Activated naive CD8-positive, alpha-beta T cell treated with anti-CD3 and anti-CD28 coated beads, Interleukin-2, amount 50 U/mL, for 16 hours (primary cell): ENCODE data around the gene EP400.

Experiments
- DNase-seq: peaks from one replicate; pipeline ENCODE4 v3.0.0-alpha.2; 2020; ENCODE audit warnings: low read depth, low spot score

The EP400 gene

DNA sequence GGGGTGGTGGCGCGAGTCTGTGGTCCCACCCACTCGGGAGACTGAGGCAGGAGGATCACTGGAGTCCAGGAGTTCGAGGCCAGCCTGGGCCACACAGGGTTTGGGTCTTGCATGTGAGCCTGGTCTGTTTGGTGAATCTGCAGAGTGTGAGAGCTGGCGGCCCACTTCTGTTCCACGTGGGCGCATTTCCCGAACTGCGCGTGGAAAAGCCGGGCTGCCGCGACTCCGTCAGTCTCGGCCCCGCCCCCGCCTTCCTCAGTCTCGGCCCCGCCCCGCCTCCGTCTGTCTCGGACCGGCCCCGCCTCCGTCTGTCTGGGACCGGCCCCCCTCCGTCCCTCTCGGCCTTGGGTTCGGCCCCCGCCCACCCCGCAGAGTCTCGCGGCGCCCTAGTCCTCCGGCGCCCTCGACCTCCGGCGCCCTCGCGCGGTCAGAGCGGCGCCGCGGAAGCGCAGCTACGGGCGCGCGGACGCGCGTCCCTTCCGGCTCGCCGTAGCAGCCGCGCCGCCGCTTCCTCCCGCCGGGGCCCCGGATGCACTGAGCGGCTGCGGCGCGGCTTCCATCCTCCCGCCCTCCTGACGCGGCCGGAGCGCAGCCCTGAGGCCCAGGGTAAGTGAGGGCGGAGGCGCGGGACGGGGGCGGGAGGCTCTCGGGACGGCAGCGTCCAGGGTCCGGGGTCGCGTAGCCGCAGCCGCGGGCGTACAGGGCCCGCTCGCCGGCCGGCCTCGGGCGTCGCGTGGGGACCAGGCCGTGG lies at the start of gene EP400:
Gene EP400, plus strand, starts transcription at position 512 of the 751 bp plus-strand sequence. CDS start 10,678 bp downstream, outside the sequence.
- DNase-seq, result peak; percentile 88

- DNase-seq, result no peak
Observed at GRCh38 chr12:131900397-131900796, 49.3 kb upstream of the EP400 start.

- no peak for DNase-seq
Observed at GRCh38 chr12:131901431-131902331, 48.1 kb upstream of the EP400 start.

DNA sequence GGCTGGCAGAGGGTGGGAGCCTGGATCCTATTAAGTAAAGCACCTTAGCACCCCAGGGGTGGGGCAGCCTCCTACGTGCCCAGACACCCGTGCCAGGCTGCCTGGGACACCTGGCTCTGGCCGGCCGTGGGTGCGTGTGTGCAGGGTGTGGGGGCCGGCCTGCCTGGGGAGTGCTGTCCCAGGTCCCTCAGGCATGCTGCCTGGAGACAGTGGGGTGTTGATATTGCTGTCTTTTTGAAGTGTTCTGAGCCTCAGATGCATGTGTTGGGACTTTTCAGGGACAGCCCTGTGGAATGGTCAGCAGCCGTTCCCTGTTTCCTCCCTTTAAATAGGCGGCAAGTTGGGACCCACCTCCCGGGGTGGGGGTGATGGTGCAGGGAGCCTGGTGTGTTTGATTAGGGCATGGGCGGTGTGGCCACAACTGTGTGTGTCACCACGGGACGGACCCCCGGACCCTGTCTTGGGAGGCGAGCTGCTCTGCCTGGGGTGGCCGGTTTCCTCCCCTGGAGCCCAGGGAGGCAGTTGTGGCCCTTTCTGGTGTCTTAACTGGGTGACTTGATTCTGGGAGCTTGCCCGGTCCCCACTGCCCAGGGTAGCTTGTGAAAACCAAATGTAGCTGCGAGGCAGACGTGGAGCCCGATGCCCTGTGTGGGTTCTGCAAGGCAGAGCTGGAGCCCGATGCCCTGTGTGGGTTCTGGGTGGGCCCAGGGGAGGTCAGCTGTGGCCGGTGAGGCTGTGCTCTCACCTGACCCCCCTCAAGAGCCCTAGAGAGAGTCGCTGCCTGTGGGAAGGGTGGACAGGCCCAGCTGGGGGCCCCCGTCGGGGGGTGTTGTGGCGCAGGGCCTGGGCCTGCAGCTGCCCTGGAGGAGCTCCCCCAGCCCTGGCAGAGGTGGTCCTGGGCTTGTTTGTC lies 47.2 kb upstream of the EP400 start:
- no peak for DNase-seq

GRCh38 chr12:131903270-131904255 lies 46.2 kb upstream of the EP400 start:
- no peak for DNase-seq

DNA sequence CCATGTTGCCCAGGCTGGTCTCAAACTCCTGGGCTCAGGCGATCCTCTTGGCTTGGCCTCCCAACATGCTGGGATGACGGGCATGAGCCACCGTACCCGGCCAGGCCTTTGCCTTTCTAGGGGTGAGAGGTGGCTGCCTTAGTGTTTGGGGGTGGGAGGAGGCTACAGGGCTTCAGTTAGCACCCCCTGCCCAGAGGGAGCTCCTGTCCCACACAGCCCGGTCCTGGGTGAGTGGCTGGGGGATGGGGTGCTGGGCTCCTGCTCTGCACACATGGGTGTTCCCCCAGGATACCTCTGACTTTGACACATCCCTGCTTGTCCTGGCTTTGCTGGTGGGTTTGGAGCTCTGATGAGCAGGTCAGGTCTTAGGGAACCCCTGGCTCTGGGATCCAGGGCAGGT lies 45.4 kb upstream of the EP400 start:
- DNase-seq, result no peak

DNA sequence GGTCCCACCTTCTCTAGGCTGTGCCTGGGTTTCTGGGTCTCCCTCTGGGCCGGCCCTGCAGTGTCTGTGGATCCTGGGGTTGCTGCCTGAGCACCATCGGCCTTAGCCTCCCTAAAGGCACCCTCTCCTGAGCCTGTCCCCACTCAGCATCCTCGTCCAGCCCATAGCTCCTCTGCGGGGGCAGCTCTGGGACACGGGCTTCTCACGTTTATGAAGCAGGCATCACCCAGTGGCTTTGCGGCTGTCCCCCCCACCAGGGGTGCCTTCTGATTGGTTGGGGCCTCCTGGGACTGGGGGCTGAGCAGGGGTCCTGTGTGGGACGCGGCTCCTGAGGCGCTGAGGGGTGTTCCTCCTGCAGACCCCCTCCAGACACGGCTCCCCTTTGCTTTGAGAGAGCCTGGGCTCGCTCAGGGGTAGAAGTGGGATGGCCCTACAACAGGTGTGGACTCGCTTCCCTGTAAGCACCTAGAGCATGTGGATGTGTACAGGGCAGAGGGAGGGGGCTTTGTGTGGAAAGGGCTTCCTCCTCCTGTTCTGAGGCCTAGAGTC lies 44.6 kb upstream of the EP400 start:
- no peak for DNase-seq

- no peak for DNase-seq
Observed at GRCh38 chr12:131905630-131906091, 44.1 kb upstream of the EP400 start.

- no peak for DNase-seq
Observed at GRCh38 chr12:131907379-131908091, 42.2 kb upstream of the EP400 start.

DNA sequence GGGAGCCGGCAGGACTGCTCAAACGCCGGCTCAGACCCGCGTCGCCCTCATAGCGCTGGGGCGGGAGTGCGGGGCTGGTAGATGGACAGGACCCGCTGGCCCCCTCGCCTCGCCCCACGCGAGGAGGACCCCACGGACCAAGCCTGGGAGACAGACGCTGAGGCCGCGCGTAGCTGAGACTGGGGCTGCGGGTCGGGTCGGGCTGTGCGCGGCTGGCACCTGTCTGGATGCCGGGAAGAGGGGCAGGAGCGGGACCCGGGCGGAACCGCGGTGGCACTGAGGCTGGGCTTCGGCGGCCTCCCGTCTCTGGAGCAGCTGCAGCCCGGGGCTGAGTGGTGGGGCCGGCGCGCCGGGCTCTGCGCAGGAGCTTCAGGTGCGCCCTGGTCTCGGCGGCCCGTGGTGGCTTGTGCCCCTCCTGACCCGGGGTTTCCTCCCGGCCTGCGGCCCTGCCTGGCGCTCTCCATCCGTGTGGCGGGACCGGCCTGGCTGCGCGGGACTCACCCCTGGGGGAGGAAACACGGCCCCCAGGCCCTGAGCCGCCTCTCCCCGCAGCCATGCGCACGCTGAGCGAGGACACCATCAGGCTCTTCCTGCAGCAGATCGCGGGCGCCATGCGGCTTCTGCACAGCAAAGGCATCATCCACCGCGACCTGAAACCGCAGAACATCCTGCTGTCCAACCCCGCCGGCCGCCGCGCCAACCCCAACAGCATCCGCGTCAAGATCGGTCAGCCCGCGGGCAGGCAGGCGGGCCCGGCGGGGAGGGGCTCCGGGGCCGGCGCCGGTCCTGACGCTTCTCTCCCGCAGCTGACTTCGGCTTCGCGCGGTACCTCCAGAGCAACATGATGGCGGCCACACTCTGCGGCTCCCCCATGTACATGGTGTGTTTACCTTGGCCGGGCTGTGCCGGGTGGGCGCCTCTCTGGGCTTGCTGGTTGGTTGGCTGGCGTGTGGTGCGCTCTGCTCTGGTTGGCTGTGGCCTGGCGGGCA lies 41.4 kb upstream of the EP400 start:
- DNase-seq, result no peak

DNA sequence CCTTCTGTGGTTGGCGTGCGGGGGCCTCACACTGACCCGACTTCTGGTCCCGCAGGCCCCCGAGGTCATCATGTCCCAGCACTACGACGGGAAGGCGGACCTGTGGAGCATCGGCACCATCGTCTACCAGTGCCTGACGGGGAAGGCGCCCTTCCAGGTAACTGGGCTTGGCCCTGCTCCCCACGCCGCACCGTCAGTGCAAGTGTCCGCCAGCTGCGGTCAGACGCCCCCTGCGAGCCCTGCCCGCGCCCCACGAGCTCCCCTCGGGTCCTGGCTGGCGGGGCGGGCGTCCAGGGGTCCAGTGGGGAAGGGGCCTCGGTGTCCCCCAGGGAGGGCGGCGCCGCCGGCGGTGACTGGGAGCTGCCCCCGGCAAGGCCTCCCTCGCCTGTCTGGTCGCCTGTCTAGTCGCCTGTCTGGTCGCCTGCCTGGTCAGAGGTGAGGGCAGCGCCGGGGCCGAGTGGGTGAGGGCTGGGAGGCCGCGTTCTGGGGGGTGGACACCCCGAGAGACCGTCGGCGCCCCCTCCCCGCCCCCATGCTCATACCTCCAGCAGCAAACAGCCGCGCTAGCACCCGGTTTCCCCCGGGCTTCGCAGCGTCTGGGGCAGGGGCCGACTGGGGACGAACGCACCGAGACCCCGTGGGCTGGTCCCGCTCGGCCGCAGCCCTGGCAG lies 40.5 kb upstream of the EP400 start:
- DNase-seq, result no peak

- no peak for DNase-seq
Observed at GRCh38 chr12:131909752-131910219, 40.0 kb upstream of the EP400 start.

DNA sequence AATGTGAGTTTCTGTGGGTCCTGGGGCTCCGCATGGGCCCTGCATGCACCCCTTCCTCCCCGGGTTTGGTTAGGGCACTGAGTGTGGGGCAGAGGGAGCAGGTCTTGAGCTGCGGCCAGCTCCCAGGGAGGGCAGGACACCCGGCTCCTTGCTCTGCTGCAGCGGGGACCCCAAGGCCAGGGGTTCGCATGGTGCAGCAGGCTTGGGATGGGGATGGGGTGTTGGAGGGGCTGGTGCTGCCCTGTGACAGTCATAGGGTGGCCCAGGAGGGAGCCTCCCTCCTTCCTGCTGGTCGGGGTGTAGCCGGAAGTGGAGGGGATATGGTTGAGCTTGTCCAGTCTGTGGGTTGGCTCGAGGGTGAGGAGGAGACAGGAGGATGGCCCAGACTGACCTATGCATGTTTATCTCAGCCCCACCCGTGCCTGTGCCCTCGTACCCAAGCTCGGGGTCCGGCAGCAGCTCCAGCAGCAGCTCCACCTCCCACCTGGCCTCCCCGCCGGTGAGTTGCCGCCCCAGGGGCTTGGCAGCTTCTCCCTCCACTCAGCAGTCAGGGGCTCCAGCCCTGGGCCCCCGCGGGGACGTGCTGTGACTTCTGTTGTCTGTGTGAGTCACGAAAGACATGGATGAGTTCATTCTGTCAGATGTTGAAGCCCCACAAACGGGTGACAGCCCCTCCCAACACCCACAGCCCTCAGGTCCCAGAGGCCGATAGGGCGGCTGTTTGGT lies 39.3 kb upstream of the EP400 start:
- no peak for DNase-seq

GRCh38 chr12:131911028-131911650 lies 38.6 kb upstream of the EP400 start:
- no peak for DNase-seq

DNA sequence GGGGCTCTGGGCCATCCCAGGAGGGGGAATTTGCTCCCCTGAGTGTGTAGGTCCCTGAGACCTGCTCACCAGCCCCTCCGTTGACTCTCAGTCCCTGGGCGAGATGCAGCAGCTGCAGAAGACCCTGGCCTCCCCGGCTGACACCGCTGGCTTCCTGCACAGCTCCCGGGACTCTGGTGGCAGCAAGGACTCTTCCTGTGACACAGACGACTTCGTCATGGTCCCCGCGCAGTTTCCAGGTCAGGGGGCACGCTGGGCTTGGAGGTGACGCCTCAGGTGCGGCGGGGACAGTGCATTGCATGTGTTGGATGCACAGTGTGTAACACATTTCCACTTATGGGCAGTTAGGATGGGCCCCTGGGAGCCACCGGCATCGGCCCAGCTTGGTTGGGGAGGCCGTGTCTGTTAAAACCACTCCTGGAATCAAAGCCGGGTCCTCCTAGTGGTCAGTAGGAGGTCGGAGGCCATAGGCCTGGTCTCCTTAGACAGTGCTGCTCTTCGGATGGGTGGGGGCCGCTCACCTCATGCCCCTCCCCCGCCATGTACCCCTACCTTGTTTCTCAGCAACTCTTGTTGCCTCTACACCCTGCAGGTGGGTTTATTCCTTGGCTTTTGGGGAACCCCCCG lies 37.8 kb upstream of the EP400 start:
- DNase-seq, result no peak
